ENCODE measurements around the gene UBQLN4. TPM values are rescaled to one million over a fixed set of nuclear protein-coding genes. Genes with fewer than 3 reads are reported as not detected.
A peak's percentile ranks its signal among the peaks of the same experiment; 100 is the strongest.

UBQLN4 gene
- total RNA-seq, 1 experiment from 2014 or later, result 58.4 TPM

DNA sequence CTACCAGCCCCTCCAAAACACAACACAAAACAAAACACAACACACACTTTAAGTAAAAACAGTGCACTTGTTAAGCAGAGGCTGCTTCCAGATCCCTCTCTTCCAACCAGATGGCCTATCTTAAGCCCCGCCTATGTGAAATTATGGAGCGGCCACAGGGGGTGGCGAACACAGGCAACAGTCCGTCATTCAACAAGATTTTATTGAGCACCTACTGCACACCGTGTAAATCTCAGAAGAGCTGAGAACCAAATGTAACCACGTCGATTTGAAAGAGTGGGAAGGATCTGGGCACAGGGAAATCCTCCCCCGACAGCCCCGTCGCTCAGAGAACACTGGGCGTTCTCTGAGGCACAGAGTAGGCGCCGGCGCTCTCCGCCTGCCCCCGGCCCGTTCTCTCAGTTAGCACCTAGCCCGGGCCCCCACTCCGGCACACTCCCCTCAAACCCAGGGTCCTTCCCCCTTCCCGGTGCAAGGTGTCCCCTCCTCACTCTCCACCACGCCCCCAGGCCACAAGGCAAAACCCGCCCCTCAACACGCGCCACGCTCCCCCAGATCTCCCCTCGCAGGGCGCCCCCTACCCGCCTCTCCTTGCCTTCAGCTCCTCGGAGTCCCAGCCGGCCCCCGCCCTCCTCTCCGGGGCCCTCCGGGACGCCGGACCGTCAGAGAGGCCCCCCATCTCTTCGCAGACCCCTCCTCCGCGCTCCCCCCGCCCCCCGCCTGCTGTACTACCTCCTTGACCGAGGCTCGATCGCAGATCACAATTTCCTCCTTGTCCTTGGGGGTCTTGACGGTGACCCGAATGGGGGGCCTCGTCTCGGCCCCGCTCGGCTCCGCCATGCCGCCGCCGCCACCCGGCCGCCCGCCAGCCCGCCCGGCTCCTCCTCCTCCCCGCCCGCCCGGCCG lies 483 bp downstream of the UBQLN4 start:
- H3K9me2 ChIP-seq (ENCODE audit: insufficient read depth), result no peaks in the 10 kb centered on the region
- peak; percentile 48 to 58 for DNase-seq
- ChIA-PET POLR2A (ENCODE audit: unreplicated experiment) (no interaction called here), CTCF (interaction anchor here (1.0 kb wide), 1 partner anchor 121 kb away, joined by 16 read pairs; no protein-coding TSS in a partner anchor)
- H3K27me3 ChIP-seq (ENCODE audit: insufficient read depth, low read depth), result no peaks in the 10 kb centered on the region
- peaks cover 11% of the 10 kb centered on the region; the same call in 1 of the 2 replicates for H3K4me1 ChIP-seq (replicated peaks; ENCODE audit: insufficient read depth)
- 0 out of 2 replicates have a peak, but pooled peaks cover 9% of the 10 kb centered on the region for H3K36me3 ChIP-seq (ENCODE audit: low read depth)
- peaks cover 38% of the 10 kb centered on the region for H3K79me2 ChIP-seq (ENCODE audit: low read depth)
- H4K20me1 ChIP-seq (ENCODE audit: insufficient read depth), result 0 out of 2 replicates have a peak, but pooled peaks cover 6% of the 10 kb centered on the region
- peak overlapping the region; percentile 54 for H3K4me2 ChIP-seq
- TF ChIP-seq EZH2 (IDR thresholded peaks at IDR 0.05; ENCODE audit: low read depth) (no peak), CTCF (conservative IDR thresholded peaks at IDR 0.05) (peak; percentile 30; the same call in 1 of the 2 replicates)
- no peaks in the 10 kb centered on the region for H3K9me3 ChIP-seq (ENCODE audit: insufficient read depth, low read depth)
- peak overlapping the region; percentile 76 for H2AFZ ChIP-seq
- no peak overlapping the region for H3K27ac ChIP-seq
- no TSS peak for BruUV-seq (replicated peaks)
- intact Hi-C loops (cut with micrococcal nuclease; ENCODE audit: unreplicated experiment), result no loop called here
- H3F3A ChIP-seq (ENCODE audit: insufficient read depth, low read depth), result peaks cover 6% of the 10 kb centered on the region
- peak overlapping the region; percentile 84 for H3K4me3 ChIP-seq

DNA sequence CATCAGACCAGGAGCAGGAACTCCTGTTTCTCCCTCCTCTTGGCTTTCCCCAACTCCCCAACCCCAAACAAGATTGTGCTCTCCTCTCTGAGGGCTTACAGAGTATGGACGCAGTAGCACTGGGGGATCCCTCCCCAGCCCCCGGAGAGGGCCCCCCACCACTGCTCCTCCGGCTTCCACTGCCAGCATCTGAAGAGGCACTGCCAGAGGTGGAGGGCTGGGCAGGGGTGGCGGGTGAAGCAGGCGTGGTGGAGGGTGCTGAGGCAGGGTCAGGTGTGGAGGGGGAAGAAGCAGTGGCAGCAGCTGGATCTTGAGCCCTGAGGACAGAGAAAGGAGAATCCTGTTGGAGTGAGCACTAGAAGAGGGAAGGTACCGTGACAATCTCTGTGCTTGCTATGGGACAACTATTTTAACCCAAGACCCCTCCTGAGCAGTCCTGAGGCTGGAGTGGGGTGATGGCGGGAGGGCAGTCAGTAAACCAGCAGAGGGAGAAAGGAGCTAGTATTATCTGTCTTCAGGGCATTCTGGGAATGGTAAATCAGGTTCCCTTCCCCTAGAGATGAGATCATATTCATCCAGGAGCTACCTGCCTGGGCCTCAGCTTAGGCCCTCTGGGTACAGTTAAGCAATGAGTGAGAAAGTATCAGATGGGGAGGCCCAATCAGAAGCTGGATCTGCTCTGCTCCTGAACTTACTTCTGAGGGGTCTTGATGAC lies 2.4 kb downstream of the UBQLN4 start:
- Histone ChIP-seq H3K4me1 (replicated peaks; ENCODE audit: insufficient read depth) (peaks cover 11% of the 10 kb centered on the region; the same call in 1 of the 2 replicates), H3K36me3 (ENCODE audit: low read depth) (0 out of 2 replicates have a peak, but pooled peaks cover 9% of the 10 kb centered on the region), H3K9me3 (ENCODE audit: insufficient read depth, low read depth) (no peaks in the 10 kb centered on the region), H3K4me3 (no peak overlapping the region), H3K9me2 (ENCODE audit: insufficient read depth) (no peaks in the 10 kb centered on the region), H3K27me3 (ENCODE audit: insufficient read depth, low read depth) (no peaks in the 10 kb centered on the region), H3K79me2 (ENCODE audit: low read depth) (peaks cover 38% of the 10 kb centered on the region), H4K20me1 (ENCODE audit: insufficient read depth) (0 out of 2 replicates have a peak, but pooled peaks cover 6% of the 10 kb centered on the region), H3K27ac (no peak overlapping the region), H2AFZ (no peak overlapping the region), H3F3A (ENCODE audit: insufficient read depth, low read depth) (peaks cover 6% of the 10 kb centered on the region), H3K4me2 (no peak overlapping the region)
- CTCF ChIA-PET, result interaction anchor here (0.6 kb wide), 1 partner anchor 42 kb away, joined by 15 read pairs; no protein-coding TSS in a partner anchor
- no TSS peak for BruUV-seq (replicated peaks)
- no peak for DNase-seq
- POLR2A ChIA-PET (ENCODE audit: unreplicated experiment), result no interaction called here
- intact Hi-C loops (cut with micrococcal nuclease; ENCODE audit: unreplicated experiment), result no loop called here
- no peak for TF ChIP-seq CTCF (conservative IDR thresholded peaks at IDR 0.05)
- TF ChIP-seq EZH2 (IDR thresholded peaks at IDR 0.05; ENCODE audit: low read depth), result no peak

- POLR2A ChIA-PET (ENCODE audit: unreplicated experiment), result no interaction called here
Observed at GRCh38 chr1:156050376-156050775, 3.2 kb downstream of the UBQLN4 start.

More at GRCh38 chr1:156050376-156050775, 3.2 kb downstream of the UBQLN4 start:
- intact Hi-C loops (cut with micrococcal nuclease; ENCODE audit: unreplicated experiment), result no loop called here
- peaks cover 6% of the 10 kb centered on the region for H3F3A ChIP-seq (ENCODE audit: insufficient read depth, low read depth)
- no peak overlapping the region for H3K27ac ChIP-seq
- no peak overlapping the region for H3K4me3 ChIP-seq
- no peak overlapping the region for H3K4me2 ChIP-seq
- no peaks in the 10 kb centered on the region for H3K27me3 ChIP-seq (ENCODE audit: insufficient read depth, low read depth)
- no peak for DNase-seq
- H3K9me2 ChIP-seq (ENCODE audit: insufficient read depth), result no peaks in the 10 kb centered on the region
- peaks cover 34% of the 10 kb centered on the region for H3K79me2 ChIP-seq (ENCODE audit: low read depth)
- 0 out of 2 replicates have a peak, but pooled peaks cover 9% of the 10 kb centered on the region for H3K36me3 ChIP-seq (ENCODE audit: low read depth)
- 0 out of 2 replicates have a peak, but pooled peaks cover 6% of the 10 kb centered on the region for H4K20me1 ChIP-seq (ENCODE audit: insufficient read depth)
- BruUV-seq (replicated peaks), result no TSS peak
- no peak overlapping the region for H2AFZ ChIP-seq
- CTCF ChIA-PET, result no interaction called here
- TF ChIP-seq EZH2 (IDR thresholded peaks at IDR 0.05; ENCODE audit: low read depth) (no peak), CTCF (conservative IDR thresholded peaks at IDR 0.05) (no peak)
- peaks cover 5% of the 10 kb centered on the region; the same call in 1 of the 2 replicates for H3K4me1 ChIP-seq (replicated peaks; ENCODE audit: insufficient read depth)
- H3K9me3 ChIP-seq (ENCODE audit: insufficient read depth, low read depth), result no peaks in the 10 kb centered on the region
